NCI-H510A treated with DMSO at 0.1 percent for 48 hours (cell line): ENCODE measurements around the gene VWA5A.
A peak's percentile ranks its signal among the peaks of the same experiment; 100 is the strongest.

Source experiments
- DNase-seq: peaks from one replicate; lab custom pipeline; 2025; lab: John Stamatoyannopoulos, UW

VWA5A gene

DNA sequence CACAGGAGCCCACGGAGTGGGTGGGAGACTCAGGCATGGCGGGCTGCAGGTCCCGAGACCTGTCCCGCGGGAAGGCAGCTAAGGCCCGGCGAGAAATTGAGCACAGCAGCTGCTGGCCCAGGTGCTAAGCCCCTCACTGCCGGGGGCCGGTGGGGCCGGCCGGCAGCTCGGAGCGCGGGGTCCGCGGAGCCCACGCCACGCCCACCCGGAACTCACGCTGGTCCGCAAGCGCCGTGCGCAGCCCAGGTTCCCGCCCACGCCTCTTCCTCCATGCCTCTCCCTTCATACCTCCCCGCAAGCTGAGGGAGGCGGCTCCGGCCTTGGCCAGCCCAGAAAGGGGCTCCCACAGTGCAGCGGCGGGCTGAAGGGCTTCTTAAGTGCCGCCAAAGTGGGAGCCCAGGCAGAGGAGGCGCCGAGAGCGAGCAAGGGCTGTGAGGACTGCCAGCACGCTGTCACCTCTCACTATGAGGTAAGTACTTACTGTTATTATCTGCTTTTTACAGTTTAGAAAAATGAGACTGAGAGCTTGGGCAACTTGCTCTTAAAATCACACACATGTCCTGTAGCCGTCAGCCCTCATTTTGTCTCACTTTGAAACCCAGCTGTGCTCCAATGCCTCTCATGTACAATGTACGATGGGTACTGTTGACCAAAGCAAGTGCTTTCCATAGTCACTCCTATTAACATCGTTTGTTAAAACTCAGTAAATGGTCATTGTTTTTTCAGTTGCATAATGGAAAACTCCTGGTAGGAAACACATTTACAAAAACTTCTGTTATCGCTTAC lies 55.7 kb downstream of the VWA5A start:
- peak; percentile 66 for DNase-seq

DNA sequence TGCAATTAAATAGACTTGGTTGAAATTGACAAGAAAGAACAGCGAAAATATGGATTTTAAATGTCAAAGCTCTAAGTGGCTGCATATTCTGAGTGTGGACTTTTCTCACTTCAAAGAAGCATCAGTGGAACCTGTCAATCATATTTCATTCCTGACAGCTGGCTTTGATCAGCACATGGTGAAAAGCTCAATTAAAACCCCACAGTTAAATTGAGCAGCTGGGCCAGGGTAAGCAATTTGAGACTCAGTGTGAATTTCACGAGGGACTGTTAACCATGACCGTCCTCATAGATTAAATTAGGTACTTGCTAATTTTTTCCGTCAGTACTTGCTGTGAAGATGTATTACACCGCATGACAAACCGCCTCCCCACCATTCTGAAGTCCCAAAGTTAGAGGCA lies 56.9 kb downstream of the VWA5A start:
- DNase-seq = no peak

DNA sequence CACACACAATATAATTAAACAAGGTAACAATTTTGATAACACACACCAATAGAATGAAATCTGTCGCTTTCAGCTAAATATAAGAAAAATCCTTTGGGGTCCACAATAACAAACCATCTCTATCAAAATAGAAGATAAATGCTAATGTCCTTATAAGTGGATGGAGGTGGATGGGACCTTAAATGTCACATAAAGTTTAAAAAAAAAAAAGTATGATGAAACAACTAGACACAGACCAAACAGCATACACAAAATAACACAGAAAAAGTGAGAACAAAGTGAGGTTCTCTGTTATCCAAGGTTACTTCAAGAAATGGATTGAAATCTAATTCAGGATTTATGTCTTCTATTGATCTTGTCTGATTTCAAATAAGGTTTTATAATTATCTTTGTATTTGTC lies 57.3 kb downstream of the VWA5A start:
- no peak for DNase-seq

DNA sequence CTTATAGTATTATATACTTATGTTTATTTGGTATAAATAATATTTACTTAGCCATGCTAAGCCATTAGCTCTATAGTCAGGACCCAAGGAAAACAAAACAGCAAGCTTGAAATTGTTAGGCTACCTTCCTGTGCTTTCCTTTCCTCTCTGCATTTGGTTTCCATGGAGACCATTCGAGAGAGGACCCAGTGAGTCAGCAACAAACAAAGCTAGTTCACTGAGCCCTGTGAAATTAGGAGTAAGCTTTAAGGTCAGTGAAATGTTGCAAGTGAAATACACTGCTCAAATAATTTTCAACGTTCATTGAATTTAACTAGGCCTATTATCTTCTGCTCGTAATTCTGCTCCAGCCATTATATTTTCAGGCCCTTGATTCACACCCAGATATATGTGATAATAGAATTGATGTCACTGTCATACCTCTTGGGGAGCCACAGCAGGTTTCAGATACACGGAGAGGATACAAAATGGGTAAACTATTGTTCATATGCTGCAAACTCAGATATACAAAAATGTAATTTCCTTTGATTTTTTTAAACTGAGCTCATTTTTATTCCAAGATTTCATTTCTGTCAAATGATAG lies 58.8 kb downstream of the VWA5A start:
- DNase-seq = peak; percentile 79

DNA sequence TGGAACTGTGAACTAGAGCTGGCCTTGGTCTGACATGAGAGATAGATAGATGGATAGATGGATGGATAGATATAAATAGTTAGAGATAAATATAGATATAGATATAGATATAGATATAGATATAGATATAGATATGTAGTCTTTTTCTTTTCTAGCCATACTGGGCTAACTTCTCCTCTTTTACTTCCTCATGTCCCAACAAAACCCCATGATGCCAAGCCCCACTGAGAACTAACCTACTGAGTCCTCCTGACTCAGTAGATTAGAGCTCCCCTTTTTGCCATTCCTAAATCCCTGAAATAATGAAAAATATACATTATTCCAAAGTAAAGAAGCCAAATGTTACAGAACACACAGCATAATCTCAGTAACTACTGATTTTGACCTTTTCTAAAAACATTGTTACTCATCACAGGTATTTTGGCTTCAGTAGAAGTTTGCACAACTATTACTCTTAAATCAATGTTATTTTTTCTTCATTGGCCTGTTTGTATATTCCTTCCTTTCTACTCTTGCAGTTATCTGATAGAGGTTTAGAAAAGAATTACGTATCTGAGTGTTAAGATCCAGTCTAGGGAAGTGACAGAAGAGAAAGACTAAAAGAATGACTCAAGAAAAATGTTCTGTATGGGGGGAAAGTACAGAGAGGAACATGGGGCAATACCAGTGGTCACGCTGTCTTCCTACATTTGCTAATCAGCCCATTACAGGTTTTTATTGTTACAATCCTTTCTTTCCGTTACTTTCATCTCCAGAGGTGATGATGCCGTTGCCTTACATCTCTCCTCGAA lies 61.9 kb downstream of the VWA5A start:
- DNase-seq = no peak

DNA sequence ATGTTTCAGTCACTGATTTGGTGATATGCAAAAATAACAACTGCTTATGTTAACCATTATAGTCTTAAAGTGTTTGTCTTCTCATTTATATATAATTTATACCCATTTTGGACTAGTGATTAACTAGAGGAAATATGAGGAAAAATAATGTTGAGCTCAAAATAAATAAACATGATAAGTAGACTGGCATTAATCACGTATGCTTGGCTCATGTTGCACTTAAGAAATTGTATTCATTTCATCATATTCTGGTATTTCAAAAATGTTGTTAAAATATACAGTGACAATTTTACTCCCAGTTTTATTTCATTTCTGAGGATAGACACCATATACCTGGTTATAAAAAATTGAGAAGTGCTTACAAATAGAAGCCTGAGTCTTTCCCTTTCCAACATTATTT lies 64.1 kb downstream of the VWA5A start:
- DNase-seq = no peak

DNA sequence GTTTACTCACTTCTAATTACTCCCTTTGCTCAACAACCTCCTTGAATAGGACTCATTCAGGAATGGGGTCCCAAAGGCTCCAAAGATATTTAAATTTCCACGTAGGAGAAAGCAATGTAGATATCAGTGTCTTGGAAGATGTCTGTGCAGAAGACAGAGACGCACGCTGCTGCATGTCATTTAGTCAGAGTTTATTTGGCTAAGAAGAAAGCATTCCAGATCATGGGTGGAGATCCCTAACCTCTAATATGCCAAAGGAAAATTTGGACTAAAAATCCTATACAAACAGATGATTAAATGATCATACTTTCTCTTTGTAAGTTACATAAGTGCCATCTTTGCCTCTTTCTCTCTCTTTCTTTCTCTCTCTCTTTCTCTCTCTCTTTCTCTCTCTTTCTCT lies 67.8 kb downstream of the VWA5A start, which contains the start of gene OR10D3:
Gene OR10D3, plus strand, starts transcription at position 278 of the 400 bp plus-strand sequence. CDS start 1,925 bp downstream, outside the sequence.
- no peak for DNase-seq

DNA sequence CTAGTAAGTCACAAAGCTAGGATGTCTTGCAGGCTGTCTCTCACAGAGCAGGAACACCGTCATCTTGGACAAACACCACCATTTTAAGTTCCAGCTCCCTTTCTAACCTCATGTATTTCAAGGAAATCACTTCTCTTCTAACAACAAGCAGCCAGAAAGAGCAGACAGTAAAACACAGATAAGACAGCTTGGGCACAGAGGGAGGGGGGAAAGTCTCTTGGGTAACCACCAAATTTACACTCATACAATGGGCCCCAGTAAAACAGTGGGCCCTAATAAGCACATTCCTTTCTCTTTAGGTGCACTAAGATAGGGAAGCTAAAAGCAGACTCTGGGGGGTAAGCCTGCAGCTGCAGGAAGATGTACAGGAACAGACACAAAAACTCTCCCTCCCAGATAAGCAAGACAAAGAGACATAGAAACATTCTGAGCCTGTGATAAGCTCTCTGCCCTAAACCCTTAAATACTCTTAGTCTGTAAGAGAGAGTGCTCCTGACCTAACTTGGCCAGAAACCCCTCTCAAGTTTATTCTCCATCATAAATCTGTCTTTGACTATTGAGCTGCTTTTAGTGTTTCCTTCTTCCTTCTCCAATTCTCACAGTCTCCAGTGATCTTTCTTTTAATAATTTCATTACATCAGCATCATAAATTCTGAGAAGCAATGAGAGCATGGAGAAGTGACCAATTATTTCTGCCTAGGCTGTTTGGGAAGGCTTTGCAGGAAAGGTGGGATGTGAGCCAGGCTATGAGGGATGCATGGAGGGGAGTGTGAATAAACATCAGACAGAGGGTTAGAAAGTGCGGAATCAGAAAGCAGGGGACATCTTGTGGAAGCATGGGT lies 75.3 kb downstream of the VWA5A start:
- no peak for DNase-seq

DNA sequence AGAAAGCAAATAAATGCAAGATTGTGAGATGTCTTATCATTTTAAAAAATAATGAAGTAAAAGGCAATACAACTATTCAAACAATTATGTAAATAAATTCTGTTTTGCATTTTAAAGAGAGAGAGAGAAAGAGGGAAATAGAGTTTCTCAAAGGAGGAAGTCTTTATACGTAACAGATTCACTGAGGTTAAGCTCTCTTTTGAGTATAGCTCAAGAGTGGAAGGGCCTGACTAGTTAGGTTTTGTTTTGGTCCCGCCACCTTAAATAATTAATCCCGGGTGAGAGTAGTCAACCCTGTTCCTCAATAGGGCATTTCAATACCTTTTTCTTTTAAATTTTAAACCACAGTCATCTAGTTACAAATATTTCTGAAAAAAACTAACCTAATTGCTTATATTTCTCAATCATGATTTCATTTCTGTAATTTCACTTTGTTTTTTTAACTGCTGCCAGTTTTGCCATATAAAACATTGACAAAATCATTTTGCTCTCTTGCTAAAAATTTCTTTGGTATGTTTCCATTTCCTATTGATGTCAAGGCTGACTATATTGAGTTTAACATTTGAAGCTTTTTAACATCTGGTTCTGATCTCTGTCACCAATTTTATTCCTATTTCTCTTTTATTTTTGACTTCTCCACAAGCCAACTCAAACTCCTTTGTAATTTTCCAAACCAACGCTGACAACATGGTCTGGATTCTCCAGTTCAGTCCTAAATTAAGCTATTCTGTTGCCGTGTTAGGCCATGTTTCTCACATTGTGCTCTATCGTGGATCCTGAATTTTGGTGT lies 78.2 kb downstream of the VWA5A start:
- no peak for DNase-seq

DNA sequence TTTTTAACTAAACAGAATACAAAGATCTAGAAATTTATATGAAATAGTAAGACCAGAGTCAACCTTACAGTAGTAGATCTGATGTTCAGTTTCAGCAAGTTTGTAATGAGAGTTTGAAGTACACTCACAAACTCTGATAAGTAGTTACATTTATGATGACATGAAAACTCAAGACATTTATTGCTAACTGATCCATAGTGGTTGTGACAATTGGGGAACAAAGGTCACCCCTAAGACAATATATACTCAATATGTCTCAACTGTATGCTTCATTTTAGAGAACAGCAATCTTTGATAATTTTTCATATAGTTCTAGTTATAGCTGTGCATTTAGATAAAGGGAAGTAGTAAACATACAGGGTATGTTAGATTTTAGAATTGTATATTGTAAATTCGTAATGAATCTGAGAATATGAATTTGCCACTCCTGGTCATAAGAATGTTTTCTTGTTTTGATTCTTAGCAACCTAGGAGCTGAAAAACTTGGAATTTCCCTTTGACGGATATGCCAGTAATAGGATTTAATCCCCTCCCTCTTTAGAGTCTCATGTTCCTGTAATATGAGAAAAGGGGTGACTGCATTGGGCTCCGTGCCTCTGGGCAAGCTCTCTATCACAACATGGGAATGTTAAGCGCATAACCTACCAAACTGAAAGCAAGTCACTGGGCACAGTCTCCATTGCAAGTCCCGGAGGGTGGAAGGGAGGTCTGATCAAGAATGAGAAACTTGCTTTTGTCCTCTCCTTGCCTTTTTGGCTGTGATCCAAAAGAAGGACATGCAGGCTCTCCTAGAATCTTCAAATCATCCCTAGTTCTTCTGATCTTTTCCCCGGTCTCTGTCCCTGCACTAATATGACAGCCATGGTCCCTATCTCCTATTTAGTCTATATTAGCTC lies 79.3 kb downstream of the VWA5A start:
- no peak for DNase-seq

DNA sequence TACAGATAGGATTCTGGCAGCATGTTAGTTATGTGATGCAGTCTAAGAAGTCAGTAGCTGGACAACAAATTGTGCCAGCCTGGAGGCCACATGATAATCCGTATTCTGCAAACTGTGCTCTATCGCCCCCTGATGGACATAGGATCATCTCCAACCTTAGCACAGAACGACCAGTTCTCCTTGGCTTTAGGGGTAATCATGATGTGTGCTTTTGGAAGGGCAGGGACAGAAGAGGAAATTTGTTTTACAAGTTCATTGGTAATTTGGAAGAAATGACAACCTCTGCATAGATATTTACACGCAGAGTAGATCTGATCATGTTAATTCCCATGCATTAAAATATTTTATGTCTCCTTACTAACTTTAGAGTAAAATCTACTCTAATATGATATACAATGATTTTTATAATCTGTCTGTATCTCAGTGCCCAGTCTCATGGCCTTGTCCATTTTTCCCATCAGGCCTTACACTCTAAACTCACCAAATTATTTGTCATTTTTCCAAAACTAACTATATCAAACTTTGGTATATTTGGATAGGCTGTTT lies 80.0 kb downstream of the VWA5A start:
- peak; percentile 34 for DNase-seq
